Measurements from ENCODE around the gene ERH. TPM values are rescaled to one million over a fixed set of nuclear protein-coding genes. Genes with fewer than 3 reads are reported as not detected.
"Not testable (repeated sequence)": the region's sequence is repeated elsewhere in the genome, so short reads cannot be mapped to it uniquely, and the experiment has no call there.

Gene ERH
- total and polyA plus RNA-seq, 7 donors: 76.9 to 130 (median 111) TPM

DNA sequence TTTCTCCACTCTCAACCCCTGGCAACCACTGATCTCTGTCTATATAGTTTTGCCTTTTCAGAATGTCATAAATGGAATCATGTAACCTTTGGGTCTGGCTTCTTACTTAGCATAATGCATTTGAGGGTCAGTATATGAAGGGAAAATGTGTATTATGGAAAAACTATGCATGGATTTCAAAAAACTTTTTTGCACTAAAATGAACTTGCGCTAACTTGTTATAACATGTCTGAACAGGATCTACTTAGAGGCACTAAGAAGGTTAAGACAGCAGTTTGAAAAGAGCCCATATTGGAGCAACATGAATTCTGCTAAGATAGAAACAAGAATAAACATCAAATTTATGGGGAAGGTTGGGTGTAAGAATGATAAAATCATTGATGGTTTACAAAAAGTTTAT lies 29.5 kb upstream of the ERH start:
- intact Hi-C loops (cut with DNase I): no loop called here
- ATAC-seq (no peak), DNase-seq (no peak)
- WGBS, 3 donors: 97 to 100% (median 99%) methylated on average over 1 of the region's 1 CpG
- H3K27me3 ChIP-seq (ENCODE audit: insufficient read depth in 3 of 3, low read length in 2 of 3): no peaks in the 10 kb centered on the region
- no peak overlapping the region for H3K4me3 ChIP-seq
- no peaks in the 10 kb centered on the region for H3K4me1 ChIP-seq
- H3K36me3 ChIP-seq (ENCODE audit: insufficient read depth in 1 of 2, low read depth in 1 of 2): peaks cover 0 to 41% of the 10 kb centered on the region in 2 donors
- TF ChIP-seq CTCF (IDR thresholded peaks at IDR 0.05): no peak
- no peaks in the 10 kb centered on the region for H3K9me3 ChIP-seq
- no peak overlapping the region for H3K27ac ChIP-seq

DNA sequence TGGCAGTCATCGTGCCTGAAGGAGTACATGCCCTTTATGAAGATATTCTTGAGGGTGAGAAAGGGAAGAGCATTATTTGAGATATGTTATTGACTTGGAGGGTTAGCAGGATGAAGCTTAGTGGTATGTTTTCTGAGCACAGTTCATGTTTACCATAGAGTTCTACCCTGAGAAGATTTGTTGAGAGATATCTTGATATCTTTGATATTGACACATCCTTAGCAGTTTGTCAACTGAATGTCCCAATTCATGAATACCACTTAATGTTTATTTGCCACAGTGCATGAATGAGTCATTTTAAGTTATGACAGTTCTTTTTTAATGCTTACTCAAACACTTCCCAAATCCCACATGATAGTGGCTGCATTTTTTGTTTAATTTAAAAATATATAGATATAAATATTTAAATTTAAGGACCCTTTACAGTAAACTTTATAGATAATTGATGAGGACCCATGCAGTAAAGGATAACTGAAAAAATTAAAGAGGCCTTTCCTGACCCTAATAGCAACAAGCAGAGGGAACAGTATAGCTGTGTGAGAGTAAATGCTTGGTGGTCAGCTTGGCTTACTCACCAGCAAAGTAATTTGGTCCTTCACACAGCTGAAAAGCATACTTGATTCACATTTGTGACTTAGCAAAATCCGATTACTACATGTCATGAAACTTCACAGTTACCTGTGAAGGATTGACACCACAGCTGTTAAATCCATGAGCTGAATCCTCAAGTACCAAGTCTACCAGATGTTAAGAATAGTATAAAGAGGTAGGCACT lies 26.2 kb upstream of the ERH start:
- Histone ChIP-seq H3K4me3 (no peak overlapping the region), H3K27me3 (ENCODE audit: insufficient read depth in 3 of 3, low read length in 2 of 3) (no peaks in the 10 kb centered on the region), H3K27ac (no peak overlapping the region), H3K9me3 (no peaks in the 10 kb centered on the region), H3K4me1 (no peaks in the 10 kb centered on the region), H3K36me3 (ENCODE audit: insufficient read depth in 1 of 2, low read depth in 1 of 2) (peaks cover 0 to 41% of the 10 kb centered on the region in 2 donors)
- no peak for TF ChIP-seq CTCF (IDR thresholded peaks at IDR 0.05)
- intact Hi-C loops (cut with DNase I): no loop called here
- DNase-seq (no peak), ATAC-seq (no peak)
- 87 to 96% (median 90%) methylated on average over 2 of the region's 2 CpGs for WGBS, 3 donors

- no peaks in the 10 kb centered on the region for H3K27me3 ChIP-seq (ENCODE audit: insufficient read depth in 3 of 3, low read length in 2 of 3)
- intact Hi-C loops (cut with DNase I): no loop called here
- H3K9me3 ChIP-seq: no peaks in the 10 kb centered on the region
- no peak overlapping the region for H3K4me3 ChIP-seq
- TF ChIP-seq CTCF (IDR thresholded peaks at IDR 0.05): no peak
- no peak overlapping the region for H3K27ac ChIP-seq
- ATAC-seq (no peak), DNase-seq (no peak)
- H3K36me3 ChIP-seq (ENCODE audit: insufficient read depth in 1 of 2, low read depth in 1 of 2): peaks cover 0 to 41% of the 10 kb centered on the region in 2 donors
- 98 to 100% (median 99%) methylated on average over 4 of the region's 4 CpGs for WGBS, 3 donors
- H3K4me1 ChIP-seq: no peaks in the 10 kb centered on the region
These were observed 25.2 kb upstream of the ERH start for GRCh38 chr14:69423279-69423678.

GRCh38 chr14:69416087-69416486 lies 18.0 kb upstream of the ERH start:
- H3K4me1 ChIP-seq; H3K4me3 ChIP-seq; intact Hi-C loops (cut with DNase I); DNase-seq; H3K27me3 ChIP-seq (ENCODE audit: insufficient read depth in 3 of 3, low read length in 2 of 3); H3K27ac ChIP-seq; ATAC-seq; H3K9me3 ChIP-seq; H3K36me3 ChIP-seq (ENCODE audit: insufficient read depth in 1 of 2, low read depth in 1 of 2): not testable (repeated sequence)
- 94 to 99% (median 98%) methylated on average over 3 to 4 of the region's 4 CpGs for WGBS, 3 donors

DNA sequence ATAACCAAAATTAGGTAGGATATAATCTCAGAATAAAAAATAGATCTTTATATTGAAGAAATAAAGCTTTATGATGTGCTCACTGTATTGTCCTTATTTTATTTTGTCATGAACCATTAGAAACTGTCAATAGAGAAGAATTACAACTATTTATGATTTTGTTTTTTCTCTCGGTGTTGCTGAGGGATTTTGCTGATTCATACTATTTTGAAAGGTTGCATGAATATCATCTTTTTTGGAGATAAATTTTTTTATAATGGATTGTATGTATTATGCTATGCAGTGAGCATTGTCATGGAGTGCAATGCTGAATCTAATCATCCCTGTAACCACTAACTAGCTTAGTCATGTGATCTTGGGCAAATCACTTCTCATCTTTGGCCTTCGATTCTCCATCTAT lies 15.4 kb upstream of the ERH start:
- ATAC-seq (no peak), DNase-seq (no peak)
- WGBS, 3 donors: 87 to 93% (median 89%) methylated on average over 2 of the region's 2 CpGs
- Histone ChIP-seq H3K27ac (no peak overlapping the region), H3K27me3 (ENCODE audit: insufficient read depth in 3 of 3, low read length in 2 of 3) (no peaks in the 10 kb centered on the region), H3K4me3 (no peak overlapping the region), H3K36me3 (ENCODE audit: insufficient read depth in 1 of 2, low read depth in 1 of 2) (peaks cover 0 to 3% of the 10 kb centered on the region in 2 donors), H3K9me3 (peaks cover 3% of the 10 kb centered on the region), H3K4me1 (peaks cover 8% of the 10 kb centered on the region)
- intact Hi-C loops (cut with DNase I): no loop called here
- TF ChIP-seq CTCF (IDR thresholded peaks at IDR 0.05): no peak
